HEK293 (cell line): ENCODE results near the gene PDZD8.

ENCODE experiments used
- RBAK ChIP-seq: fragments of 450-650 bp; formaldehyde crosslinking; IDR thresholded peaks from 2 replicates; pipeline ENCODE4 v1.5.1; 2016; ENCODE audit warnings: missing biosample characterization, missing genetic modification characterization
- REPIN1 ChIP-seq: fragments of 450-650 bp; formaldehyde crosslinking; IDR thresholded peaks from 2 replicates; pipeline ENCODE4 v1.5.1; 2017; ENCODE audit warnings: missing biosample characterization, missing genetic modification characterization, low read depth
- ZNF223 ChIP-seq: fragments of 450-650 bp; formaldehyde crosslinking; IDR thresholded peaks from 2 replicates; pipeline ENCODE4 v1.5.1; 2016; ENCODE audit warnings: missing biosample characterization, missing genetic modification characterization
- ZNF24 ChIP-seq: fragments of 450-650 bp; formaldehyde crosslinking; IDR thresholded peaks from 2 replicates; pipeline ENCODE4 v1.5.1; 2016; ENCODE audit warnings: missing biosample characterization, missing genetic modification characterization
- ZNF335 ChIP-seq: fragments of 450-650 bp; formaldehyde crosslinking; conservative IDR thresholded peaks from 2 replicates; pipeline ENCODE4 v1.5.1; 2016; ENCODE audit warnings: missing biosample characterization, missing genetic modification characterization
- ZNF548 ChIP-seq: fragments of 450-650 bp; formaldehyde crosslinking; IDR thresholded peaks from 2 replicates; pipeline ENCODE4 v1.5.1; 2016; ENCODE audit warnings: missing biosample characterization, missing genetic modification characterization
- ZNF658 ChIP-seq: fragments of 450-650 bp; formaldehyde crosslinking; IDR thresholded peaks from 2 replicates; pipeline ENCODE4; 2016; ENCODE audit warnings: missing biosample characterization, missing genetic modification characterization
- ZNF785 ChIP-seq: fragments of 450-650 bp; formaldehyde crosslinking; IDR thresholded peaks from 2 replicates; pipeline ENCODE4 v1.5.1; 2016; ENCODE audit warnings: missing biosample characterization, missing genetic modification characterization
- TF ChIP-seq, protein P1 (sequence below): fragments of 450-650 bp; formaldehyde crosslinking; IDR thresholded peaks from 2 replicates; pipeline ENCODE4 v1.5.1; 2016; ENCODE audit warnings: missing biosample characterization, missing genetic modification characterization
- TF ChIP-seq, protein P2 (sequence below): fragments of 450-650 bp; formaldehyde crosslinking; IDR thresholded peaks from 2 replicates; pipeline ENCODE4 v1.5.1; 2016; ENCODE audit warnings: missing biosample characterization, missing genetic modification characterization
- TF ChIP-seq, protein P3 (sequence below): fragments of 450-650 bp; formaldehyde crosslinking; IDR thresholded peaks from 2 replicates; pipeline ENCODE4 v1.5.1; 2016; ENCODE audit warnings: missing biosample characterization, missing genetic modification characterization, borderline replicate concordance
- TF ChIP-seq, protein P4 (sequence below): fragments of 450-650 bp; formaldehyde crosslinking; IDR thresholded peaks from 2 replicates; pipeline ENCODE4 v1.5.1; 2016; ENCODE audit warnings: missing biosample characterization, missing genetic modification characterization
- TF ChIP-seq, protein P5 (sequence below): fragments of 450-650 bp; formaldehyde crosslinking; IDR thresholded peaks from 2 replicates; pipeline ENCODE4 v1.5.1; 2016; ENCODE audit warnings: missing biosample characterization, missing genetic modification characterization
- TF ChIP-seq, protein P6 (sequence below): fragments of 450-650 bp; formaldehyde crosslinking; optimal IDR thresholded peaks from 2 replicates; pipeline ENCODE3; 2016; ENCODE audit warnings: missing biosample characterization, mild to moderate bottlenecking, missing genetic modification characterization

DNA sequence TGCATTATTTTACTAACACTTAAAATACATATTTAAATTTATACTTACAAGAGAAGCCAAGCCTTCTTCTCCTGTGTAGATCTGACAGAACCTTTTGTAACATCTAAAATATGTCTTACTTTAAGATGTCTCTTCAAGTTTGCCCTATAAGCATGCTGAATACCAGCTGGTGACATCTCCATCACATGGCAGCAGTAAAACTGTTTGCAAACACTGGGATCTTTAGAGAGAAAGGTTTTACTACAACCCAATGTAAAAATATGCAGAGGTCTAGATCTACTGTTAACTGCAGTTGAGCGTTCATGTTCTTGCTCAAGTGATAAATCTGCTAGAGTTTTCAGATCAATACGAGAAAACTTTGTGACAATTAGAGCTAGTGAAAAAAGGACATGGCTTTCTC, 23.2 kb downstream of the PDZD8 start:
- TF ChIP-seq ZNF335 (tag by site-specific recombination) (no peak), ZNF223 (tag by site-specific recombination) (no peak), ZNF785 (tag by site-specific recombination) (no peak), REPIN1 (tag by site-specific recombination) (no peak), RBAK (tag by site-specific recombination) (no peak), ZNF24 (tag by site-specific recombination) (no peak), ZNF658 (tag by site-specific recombination) (no peak), ZNF548 (no peak)
- TF ChIP-seq, protein P1, sequence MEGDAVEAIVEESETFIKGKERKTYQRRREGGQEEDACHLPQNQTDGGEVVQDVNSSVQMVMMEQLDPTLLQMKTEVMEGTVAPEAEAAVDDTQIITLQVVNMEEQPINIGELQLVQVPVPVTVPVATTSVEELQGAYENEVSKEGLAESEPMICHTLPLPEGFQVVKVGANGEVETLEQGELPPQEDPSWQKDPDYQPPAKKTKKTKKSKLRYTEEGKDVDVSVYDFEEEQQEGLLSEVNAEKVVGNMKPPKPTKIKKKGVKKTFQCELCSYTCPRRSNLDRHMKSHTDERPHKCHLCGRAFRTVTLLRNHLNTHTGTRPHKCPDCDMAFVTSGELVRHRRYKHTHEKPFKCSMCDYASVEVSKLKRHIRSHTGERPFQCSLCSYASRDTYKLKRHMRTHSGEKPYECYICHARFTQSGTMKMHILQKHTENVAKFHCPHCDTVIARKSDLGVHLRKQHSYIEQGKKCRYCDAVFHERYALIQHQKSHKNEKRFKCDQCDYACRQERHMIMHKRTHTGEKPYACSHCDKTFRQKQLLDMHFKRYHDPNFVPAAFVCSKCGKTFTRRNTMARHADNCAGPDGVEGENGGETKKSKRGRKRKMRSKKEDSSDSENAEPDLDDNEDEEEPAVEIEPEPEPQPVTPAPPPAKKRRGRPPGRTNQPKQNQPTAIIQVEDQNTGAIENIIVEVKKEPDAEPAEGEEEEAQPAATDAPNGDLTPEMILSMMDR = no peak
- TF ChIP-seq, protein P2, sequence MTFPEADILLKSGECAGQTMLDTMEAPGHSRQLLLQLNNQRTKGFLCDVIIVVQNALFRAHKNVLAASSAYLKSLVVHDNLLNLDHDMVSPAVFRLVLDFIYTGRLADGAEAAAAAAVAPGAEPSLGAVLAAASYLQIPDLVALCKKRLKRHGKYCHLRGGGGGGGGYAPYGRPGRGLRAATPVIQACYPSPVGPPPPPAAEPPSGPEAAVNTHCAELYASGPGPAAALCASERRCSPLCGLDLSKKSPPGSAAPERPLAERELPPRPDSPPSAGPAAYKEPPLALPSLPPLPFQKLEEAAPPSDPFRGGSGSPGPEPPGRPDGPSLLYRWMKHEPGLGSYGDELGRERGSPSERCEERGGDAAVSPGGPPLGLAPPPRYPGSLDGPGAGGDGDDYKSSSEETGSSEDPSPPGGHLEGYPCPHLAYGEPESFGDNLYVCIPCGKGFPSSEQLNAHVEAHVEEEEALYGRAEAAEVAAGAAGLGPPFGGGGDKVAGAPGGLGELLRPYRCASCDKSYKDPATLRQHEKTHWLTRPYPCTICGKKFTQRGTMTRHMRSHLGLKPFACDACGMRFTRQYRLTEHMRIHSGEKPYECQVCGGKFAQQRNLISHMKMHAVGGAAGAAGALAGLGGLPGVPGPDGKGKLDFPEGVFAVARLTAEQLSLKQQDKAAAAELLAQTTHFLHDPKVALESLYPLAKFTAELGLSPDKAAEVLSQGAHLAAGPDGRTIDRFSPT (tag by site-specific recombination) = no peak
- TF ChIP-seq, protein P3, sequence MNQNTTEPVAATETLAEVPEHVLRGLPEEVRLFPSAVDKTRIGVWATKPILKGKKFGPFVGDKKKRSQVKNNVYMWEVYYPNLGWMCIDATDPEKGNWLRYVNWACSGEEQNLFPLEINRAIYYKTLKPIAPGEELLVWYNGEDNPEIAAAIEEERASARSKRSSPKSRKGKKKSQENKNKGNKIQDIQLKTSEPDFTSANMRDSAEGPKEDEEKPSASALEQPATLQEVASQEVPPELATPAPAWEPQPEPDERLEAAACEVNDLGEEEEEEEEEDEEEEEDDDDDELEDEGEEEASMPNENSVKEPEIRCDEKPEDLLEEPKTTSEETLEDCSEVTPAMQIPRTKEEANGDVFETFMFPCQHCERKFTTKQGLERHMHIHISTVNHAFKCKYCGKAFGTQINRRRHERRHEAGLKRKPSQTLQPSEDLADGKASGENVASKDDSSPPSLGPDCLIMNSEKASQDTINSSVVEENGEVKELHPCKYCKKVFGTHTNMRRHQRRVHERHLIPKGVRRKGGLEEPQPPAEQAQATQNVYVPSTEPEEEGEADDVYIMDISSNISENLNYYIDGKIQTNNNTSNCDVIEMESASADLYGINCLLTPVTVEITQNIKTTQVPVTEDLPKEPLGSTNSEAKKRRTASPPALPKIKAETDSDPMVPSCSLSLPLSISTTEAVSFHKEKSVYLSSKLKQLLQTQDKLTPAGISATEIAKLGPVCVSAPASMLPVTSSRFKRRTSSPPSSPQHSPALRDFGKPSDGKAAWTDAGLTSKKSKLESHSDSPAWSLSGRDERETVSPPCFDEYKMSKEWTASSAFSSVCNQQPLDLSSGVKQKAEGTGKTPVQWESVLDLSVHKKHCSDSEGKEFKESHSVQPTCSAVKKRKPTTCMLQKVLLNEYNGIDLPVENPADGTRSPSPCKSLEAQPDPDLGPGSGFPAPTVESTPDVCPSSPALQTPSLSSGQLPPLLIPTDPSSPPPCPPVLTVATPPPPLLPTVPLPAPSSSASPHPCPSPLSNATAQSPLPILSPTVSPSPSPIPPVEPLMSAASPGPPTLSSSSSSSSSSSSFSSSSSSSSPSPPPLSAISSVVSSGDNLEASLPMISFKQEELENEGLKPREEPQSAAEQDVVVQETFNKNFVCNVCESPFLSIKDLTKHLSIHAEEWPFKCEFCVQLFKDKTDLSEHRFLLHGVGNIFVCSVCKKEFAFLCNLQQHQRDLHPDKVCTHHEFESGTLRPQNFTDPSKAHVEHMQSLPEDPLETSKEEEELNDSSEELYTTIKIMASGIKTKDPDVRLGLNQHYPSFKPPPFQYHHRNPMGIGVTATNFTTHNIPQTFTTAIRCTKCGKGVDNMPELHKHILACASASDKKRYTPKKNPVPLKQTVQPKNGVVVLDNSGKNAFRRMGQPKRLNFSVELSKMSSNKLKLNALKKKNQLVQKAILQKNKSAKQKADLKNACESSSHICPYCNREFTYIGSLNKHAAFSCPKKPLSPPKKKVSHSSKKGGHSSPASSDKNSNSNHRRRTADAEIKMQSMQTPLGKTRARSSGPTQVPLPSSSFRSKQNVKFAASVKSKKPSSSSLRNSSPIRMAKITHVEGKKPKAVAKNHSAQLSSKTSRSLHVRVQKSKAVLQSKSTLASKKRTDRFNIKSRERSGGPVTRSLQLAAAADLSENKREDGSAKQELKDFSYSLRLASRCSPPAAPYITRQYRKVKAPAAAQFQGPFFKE (tag by site-specific recombination) = no peak
- TF ChIP-seq, protein P4, sequence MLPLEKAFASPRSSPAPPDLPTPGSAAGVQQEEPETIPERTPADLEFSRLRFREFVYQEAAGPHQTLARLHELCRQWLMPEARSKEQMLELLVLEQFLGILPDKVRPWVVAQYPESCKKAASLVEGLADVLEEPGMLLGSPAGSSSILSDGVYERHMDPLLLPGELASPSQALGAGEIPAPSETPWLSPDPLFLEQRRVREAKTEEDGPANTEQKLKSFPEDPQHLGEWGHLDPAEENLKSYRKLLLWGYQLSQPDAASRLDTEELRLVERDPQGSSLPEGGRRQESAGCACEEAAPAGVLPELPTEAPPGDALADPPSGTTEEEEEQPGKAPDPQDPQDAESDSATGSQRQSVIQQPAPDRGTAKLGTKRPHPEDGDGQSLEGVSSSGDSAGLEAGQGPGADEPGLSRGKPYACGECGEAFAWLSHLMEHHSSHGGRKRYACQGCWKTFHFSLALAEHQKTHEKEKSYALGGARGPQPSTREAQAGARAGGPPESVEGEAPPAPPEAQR (tag by site-specific recombination) = no peak
- TF ChIP-seq, protein P5, sequence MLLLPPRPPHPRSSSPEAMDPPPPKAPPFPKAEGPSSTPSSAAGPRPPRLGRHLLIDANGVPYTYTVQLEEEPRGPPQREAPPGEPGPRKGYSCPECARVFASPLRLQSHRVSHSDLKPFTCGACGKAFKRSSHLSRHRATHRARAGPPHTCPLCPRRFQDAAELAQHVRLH (tag by site-specific recombination) = no peak
- TF ChIP-seq, protein P6, sequence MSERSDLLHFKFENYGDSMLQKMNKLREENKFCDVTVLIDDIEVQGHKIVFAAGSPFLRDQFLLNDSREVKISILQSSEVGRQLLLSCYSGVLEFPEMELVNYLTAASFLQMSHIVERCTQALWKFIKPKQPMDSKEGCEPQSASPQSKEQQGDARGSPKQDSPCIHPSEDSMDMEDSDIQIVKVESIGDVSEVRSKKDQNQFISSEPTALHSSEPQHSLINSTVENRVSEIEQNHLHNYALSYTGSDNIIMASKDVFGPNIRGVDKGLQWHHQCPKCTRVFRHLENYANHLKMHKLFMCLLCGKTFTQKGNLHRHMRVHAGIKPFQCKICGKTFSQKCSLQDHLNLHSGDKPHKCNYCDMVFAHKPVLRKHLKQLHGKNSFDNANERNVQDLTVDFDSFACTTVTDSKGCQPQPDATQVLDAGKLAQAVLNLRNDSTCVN (tag by site-specific recombination) = no peak
